Measurements from ENCODE around the gene NLGN4Y. TPM values are rescaled to one million over a fixed set of nuclear protein-coding genes. Genes with fewer than 3 reads are reported as not detected.

Gene NLGN4Y
- 10 to 100 TPM; 13.6 to 31.0 (median 20.6) TPM for polyA plus RNA-seq (ENCODE audit: insufficient read length in 4 of 4)

- DNase-seq (ENCODE audit: low read depth in 4 of 4, low spot score in 3 of 4) = peak in 1 of 4 donors; percentile 43
These were observed at the start of gene NLGN4Y for GRCh38 chrY:14524272-14525231. TSS of gene NLGN4Y (plus strand) at chrY:14524529. CDS start at chrY:14622120, 97,591 bp downstream.

- no peak for DNase-seq (ENCODE audit: low read depth in 4 of 4, low spot score in 3 of 4)
These were observed 38.4 kb upstream of the NLGN4Y start for GRCh38 chrY:14485935-14486334.

DNA sequence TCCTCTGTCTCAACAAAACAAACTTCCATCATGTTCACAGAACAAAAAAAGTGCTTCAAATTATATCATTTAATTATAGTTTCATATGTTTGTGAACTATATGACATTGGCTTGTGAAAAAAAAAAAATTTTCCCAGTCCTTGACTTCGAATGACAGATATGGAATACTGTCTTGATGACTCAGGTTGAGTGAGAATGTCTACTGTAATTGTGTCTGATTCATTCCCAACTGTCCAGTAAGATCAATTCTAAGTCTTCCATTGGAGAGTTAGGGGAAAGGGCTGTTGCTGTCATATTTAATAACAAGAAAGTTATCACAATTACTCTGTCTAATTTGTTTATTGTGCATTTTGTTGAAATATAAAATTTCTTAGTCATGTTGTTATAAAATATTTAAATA lies 34.1 kb upstream of the NLGN4Y start:
- no peak for DNase-seq (ENCODE audit: low read depth in 4 of 4, low spot score in 3 of 4)

DNA sequence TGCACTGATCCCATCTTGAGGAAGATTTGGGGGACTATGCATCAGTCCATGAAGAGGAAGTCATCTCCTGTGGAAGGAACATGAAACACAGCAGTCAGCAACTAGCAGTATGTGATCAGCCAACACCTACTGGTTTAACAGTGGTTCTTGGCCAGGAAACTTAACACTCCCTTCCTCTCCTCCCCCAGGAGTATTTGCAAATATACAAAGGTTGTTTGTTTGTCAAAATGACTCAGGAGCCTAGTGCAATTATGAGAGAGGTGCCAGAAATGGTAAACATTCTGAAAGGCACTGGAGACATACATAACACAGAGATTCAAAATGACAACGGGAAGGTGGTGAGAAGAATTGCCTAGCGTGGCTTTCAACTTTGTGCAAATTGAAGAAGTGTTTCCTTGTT lies 26.3 kb upstream of the NLGN4Y start:
- DNase-seq (ENCODE audit: low read depth in 4 of 4, low spot score in 3 of 4) = no peak

DNA sequence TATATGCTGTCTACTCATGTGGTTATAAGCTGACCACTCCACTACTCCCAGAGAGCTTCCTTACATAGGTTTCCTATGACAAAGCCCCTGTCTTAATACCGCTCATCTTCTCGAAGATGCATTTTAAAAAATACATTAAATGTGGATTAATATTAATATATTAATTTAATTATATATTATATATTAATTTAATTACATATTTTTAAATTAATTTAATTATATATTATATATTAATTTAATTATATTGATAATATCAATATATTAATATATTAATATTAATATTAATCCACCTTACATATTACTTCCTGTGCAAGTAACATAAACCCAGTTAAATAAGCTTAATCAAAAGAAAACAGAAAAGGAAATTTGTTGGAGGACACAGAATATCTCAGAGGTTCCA lies 19.7 kb upstream of the NLGN4Y start:
- no peak for DNase-seq (ENCODE audit: low read depth in 4 of 4, low spot score in 3 of 4)

DNA sequence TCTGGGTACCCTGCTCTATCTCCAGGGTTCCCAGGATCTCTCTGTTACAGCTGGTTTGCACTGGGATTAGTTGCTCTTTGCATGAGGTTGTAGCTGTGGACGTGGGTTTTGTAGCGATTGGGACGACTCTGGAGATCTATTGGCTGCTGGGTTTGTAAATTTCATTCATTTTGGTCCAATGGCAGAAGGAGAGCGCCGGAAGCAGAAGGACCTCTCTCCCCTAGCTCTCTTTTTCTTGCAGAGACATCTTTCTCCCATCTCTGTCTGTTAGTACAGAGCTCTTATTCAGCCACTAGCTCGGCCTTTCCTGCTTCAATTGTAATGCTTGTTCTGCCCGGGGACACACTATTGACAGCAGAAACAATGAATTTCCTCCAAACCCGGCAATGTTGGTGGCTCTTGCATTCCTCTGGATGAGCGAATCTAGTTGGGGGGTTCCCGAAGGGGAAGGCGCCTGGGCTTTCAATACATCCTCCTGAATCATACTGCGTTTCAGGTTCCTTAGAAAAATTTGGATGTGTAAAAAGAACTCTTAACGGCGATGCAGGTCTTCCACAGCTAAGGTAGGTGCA lies 1.9 kb upstream of the NLGN4Y start:
- no peak for DNase-seq (ENCODE audit: low read depth in 4 of 4, low spot score in 3 of 4)

DNA sequence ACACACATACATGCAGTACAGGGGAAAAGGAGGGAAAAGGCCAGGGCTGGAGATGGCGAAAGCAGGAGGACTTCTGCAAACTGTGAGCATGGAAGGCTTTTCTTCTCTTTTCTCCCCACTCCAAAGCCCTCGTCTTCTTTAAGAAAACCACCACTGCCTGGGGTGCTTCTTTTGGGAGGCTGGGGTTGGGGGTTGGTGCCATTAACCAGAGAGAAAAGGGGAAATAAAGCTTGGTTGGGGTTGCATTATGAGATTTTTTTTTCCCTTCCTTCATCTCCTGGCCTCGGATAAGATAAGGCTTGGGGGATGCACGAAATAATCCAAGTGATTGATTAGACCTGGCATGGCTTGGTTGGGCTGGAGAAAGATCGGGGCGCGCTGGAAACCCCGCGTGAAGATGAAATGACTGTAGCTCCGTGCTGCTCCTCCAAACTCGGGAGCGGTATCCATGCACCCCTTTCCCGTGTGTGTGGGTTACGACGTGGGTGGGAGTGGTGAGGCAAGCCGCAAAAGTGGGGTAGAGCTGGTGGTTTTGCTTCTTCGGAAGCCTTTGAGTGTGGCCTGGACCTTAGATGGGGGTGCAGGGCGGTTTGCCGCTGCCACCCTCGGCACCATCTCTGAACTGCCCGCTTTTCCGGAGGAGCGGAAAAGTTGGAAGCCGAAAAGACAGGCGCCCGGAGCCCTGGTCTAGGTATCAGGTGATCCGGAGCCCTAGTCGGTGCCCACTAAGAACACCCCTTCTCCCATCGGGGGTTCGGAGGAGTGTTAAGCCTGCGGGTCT lies 648 bp upstream of the NLGN4Y start:
- DNase-seq (ENCODE audit: low read depth in 4 of 4, low spot score in 3 of 4) = no peak

GRCh38 chrY:14525315-14525714 lies 986 bp downstream of the NLGN4Y start:
- DNase-seq (ENCODE audit: low read depth in 4 of 4, low spot score in 3 of 4) = no peak

GRCh38 chrY:14528361-14528760 lies 4.0 kb downstream of the NLGN4Y start:
- no peak for DNase-seq (ENCODE audit: low read depth in 4 of 4, low spot score in 3 of 4)

DNA sequence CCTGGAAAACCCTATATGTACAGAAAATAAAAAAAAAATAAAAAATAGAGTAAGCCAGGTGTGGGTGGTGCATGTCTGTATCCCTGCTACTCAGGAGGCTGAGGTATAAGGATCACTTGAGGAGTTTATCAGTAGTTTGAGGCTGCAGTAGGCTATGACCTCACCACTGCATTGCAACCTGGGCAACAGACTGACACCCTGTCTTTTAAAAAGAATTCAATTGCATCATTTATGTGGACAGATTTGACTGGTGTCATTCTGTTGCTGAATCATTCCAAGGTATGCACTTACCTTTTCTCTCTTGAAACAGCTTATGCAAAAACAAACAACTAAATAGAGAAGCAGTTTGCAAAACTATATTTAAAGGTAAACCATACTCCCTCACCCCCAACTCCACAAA lies 12.4 kb downstream of the NLGN4Y start:
- no peak for DNase-seq (ENCODE audit: low read depth in 4 of 4, low spot score in 3 of 4)

- no peak for DNase-seq (ENCODE audit: low read depth in 4 of 4, low spot score in 3 of 4)
These were observed 19.2 kb downstream of the NLGN4Y start for GRCh38 chrY:14543506-14543905.

DNA sequence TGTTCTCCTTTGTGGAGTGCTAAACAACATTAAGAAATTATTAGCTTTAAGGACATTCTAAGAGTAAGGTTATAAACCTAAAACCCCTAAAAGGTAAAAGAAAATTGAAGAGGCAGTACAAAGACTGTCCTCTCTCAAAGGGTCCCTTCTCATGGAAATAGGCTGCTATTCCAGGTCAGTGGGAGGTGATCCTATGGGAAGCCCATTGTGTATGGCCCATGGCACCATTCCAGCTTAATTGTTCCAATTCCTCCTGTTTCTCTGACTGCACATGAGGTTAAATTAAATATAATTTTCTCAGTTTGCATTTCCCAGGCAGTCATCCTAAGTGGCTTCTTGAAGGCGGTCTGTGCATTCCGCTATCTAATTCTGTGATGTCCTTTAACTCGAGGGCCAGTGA lies 57.0 kb downstream of the NLGN4Y start:
- no peak for DNase-seq (ENCODE audit: low read depth in 4 of 4, low spot score in 3 of 4)

- DNase-seq (ENCODE audit: low read depth in 4 of 4, low spot score in 3 of 4) = no peak
These were observed 62.4 kb downstream of the NLGN4Y start for GRCh38 chrY:14586725-14587124.

- DNase-seq (ENCODE audit: low read depth in 4 of 4, low spot score in 3 of 4) = no peak
These were observed 77.0 kb downstream of the NLGN4Y start for GRCh38 chrY:14601372-14601771.

GRCh38 chrY:14617625-14618024 lies 93.3 kb downstream of the NLGN4Y start:
- no peak for DNase-seq (ENCODE audit: low read depth in 4 of 4, low spot score in 3 of 4)

- no peak for DNase-seq (ENCODE audit: low read depth in 4 of 4, low spot score in 3 of 4)
These were observed 94.2 kb downstream of the NLGN4Y start for GRCh38 chrY:14618513-14618912.

DNA sequence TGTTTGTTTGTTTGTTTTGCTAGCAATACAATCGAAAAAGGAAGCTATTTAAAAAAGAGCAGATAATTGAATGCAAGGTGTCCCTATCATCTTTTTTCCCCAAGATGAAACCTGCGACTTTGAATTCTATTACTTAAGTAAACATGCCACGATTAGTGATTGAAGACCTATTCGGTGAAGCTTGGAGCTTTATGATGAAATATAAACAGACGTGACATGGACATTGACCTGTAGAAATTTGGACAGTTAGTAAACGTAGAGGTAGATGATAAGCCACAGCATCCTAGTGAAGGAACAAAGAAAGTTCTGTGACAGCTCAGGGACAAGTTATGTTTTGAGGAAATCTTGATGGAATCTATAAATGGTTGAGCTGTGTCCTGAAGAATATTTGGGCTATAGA lies 103.9 kb downstream of the NLGN4Y start:
- DNase-seq (ENCODE audit: low read depth in 4 of 4, low spot score in 3 of 4) = no peak

GRCh38 chrY:14631676-14632075 lies 107.3 kb downstream of the NLGN4Y start:
- no peak for DNase-seq (ENCODE audit: low read depth in 4 of 4, low spot score in 3 of 4)

GRCh38 chrY:14633718-14634117 lies 109.4 kb downstream of the NLGN4Y start:
- DNase-seq (ENCODE audit: low read depth in 4 of 4, low spot score in 3 of 4) = no peak

- DNase-seq (ENCODE audit: low read depth in 4 of 4, low spot score in 3 of 4) = no peak
These were observed 110.6 kb downstream of the NLGN4Y start for GRCh38 chrY:14634954-14635353.

GRCh38 chrY:14637551-14637950 lies 113.2 kb downstream of the NLGN4Y start:
- DNase-seq (ENCODE audit: low read depth in 4 of 4, low spot score in 3 of 4) = no peak

All from left renal pelvis (tissue), 4 donors.